ENCODE results near the gene APOL4.
A peak's percentile ranks its signal among the peaks of the same experiment; 100 is the strongest.

APOL4 gene

GRCh38 chr22:36201630-36202319 is at the start of gene APOL4:
TSS of gene APOL4 (minus strand) at chr22:36201809. CDS start at chr22:36201734, 75 bp downstream.
- DNase-seq: peak in 6 of 14 donors; percentile 14 to 69 (median 18)

GRCh38 chr22:36250292-36250960 is 48.8 kb upstream of the APOL4 start:
- peak in 4 of 14 donors; percentile 9 to 23 (median 14) for DNase-seq

GRCh38 chr22:36249160-36249559 is 47.6 kb upstream of the APOL4 start:
- no peak for DNase-seq

GRCh38 chr22:36247955-36248354 is 46.3 kb upstream of the APOL4 start:
- DNase-seq: no peak

- DNase-seq: no peak
These were observed 45.1 kb upstream of the APOL4 start for GRCh38 chr22:36246718-36247117.

- no peak for DNase-seq
These were observed 44.3 kb upstream of the APOL4 start for GRCh38 chr22:36245805-36246356.

GRCh38 chr22:36244522-36245391 is 43.1 kb upstream of the APOL4 start:
- no peak for DNase-seq

- DNase-seq: no peak
These were observed 42.4 kb upstream of the APOL4 start for GRCh38 chr22:36243986-36244385.

GRCh38 chr22:36239401-36240171 is 38.0 kb upstream of the APOL4 start, which contains the start of gene APOL2:
TSS of gene APOL2 (minus strand) at chr22:36239527. CDS start at chr22:36233162, 6,365 bp downstream.
- peak in 13 of 14 donors; percentile 42 to 94 (median 76) for DNase-seq

- peak in 1 of 14 donors; percentile 62 for DNase-seq
These were observed 37.5 kb upstream of the APOL4 start for GRCh38 chr22:36239150-36239400.

GRCh38 chr22:36238373-36239149 is 37.0 kb upstream of the APOL4 start:
- peak in 2 of 14 donors; percentile 38 to 55 for DNase-seq

- peak in 2 of 14 donors; percentile 38 to 52 for DNase-seq
These were observed 36.1 kb upstream of the APOL4 start for GRCh38 chr22:36237462-36238372.

GRCh38 chr22:36236388-36237319 is 35.0 kb upstream of the APOL4 start:
- DNase-seq: no peak

GRCh38 chr22:36235585-36235984 is 34.0 kb upstream of the APOL4 start:
- no peak for DNase-seq

- peak in 1 of 14 donors; percentile 11 for DNase-seq
These were observed 33.3 kb upstream of the APOL4 start for GRCh38 chr22:36234919-36235318.

GRCh38 chr22:36234213-36234612 is 32.6 kb upstream of the APOL4 start:
- no peak for DNase-seq

GRCh38 chr22:36233796-36234195 is 32.2 kb upstream of the APOL4 start:
- DNase-seq: no peak

- no peak for DNase-seq
These were observed 31.2 kb upstream of the APOL4 start for GRCh38 chr22:36232715-36233401.

Measured in C1 segment of cervical spinal cord (tissue), 14 donors.